Activated naive CD4-positive, alpha-beta T cell treated with anti-CD3 and anti-CD28 coated beads, Interleukin-2, amount 50 U/mL, for 24 hours (primary cell): Measurements from ENCODE around the gene MAPK7.

Experiments used
- H3K27ac Mint-ChIP-seq: one replicate; pipeline ENCODE4 v1.8.0; 2021; ENCODE audit warnings: mild to moderate bottlenecking, mixed read lengths
- H3K27me3 Mint-ChIP-seq: one replicate; pipeline ENCODE4 v1.8.0; 2021; ENCODE audit warnings: mixed read lengths
- H3K36me3 Mint-ChIP-seq: one replicate; pipeline ENCODE4 v1.8.0; 2021; ENCODE audit warnings: mixed read lengths
- H3K4me1 Mint-ChIP-seq: one replicate; pipeline ENCODE4 v1.8.0; 2021; ENCODE audit warnings: mixed read lengths
- H3K4me3 Mint-ChIP-seq: one replicate; pipeline ENCODE4 v1.8.0; 2021; ENCODE audit warnings: mild to moderate bottlenecking, mixed read lengths
- H3K9me3 Mint-ChIP-seq: one replicate; pipeline ENCODE4 v1.8.0; 2021; ENCODE audit warnings: mixed read lengths

Gene MAPK7

GRCh38 chr17:19368229-19368628, 10.1 kb upstream of the MAPK7 start:
- Mint-ChIP-seq H3K9me3 (no peaks in the 10 kb centered on the region), H3K4me1 (peaks cover 34% of the 10 kb centered on the region), H3K36me3 (no peaks in the 10 kb centered on the region), H3K4me3 (no peak overlapping the region), H3K27ac (no peak overlapping the region), H3K27me3 (peaks cover 2% of the 10 kb centered on the region)

GRCh38 chr17:19369107-19369778, 9.1 kb upstream of the MAPK7 start:
- Mint-ChIP-seq H3K27ac (no peak overlapping the region), H3K27me3 (peaks cover 2% of the 10 kb centered on the region), H3K4me3 (no peak overlapping the region), H3K4me1 (peaks cover 34% of the 10 kb centered on the region), H3K9me3 (no peaks in the 10 kb centered on the region), H3K36me3 (no peaks in the 10 kb centered on the region)

DNA sequence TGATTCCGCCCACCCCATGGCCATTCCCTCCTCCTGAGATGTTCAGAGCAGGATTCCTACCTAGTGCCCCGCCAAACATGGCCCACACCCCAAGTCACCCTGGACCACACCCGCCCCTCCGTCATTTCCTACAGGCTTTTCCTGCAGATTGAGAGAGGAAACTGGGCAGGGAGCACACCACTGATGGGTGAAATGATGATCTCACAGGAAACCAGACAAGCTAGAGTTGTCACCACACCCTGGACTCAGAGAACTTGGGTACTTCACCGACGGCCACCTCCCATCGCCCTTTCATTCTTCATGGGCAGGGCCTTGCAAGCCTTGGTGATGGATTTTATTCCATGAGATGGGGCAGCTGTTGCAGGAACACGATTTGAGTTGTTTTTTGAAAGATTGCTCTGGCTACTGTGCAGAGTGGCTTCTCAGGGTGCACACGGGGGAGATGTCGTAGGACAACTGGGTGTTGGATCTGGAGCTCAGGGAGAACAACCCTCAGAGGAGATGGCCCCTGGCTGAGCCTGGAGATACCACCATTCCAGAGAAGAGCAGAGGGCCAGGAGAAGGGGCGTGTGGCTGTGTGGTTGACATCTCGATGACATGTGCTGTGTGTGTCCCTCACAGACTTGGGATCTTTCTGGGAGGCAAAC, 8.3 kb upstream of the MAPK7 start:
- H3K27me3 Mint-ChIP-seq, result peaks cover 2% of the 10 kb centered on the region
- no peaks in the 10 kb centered on the region for H3K36me3 Mint-ChIP-seq
- no peak overlapping the region for H3K27ac Mint-ChIP-seq
- H3K4me3 Mint-ChIP-seq, result peak overlapping the region; percentile 56
- peaks cover 34% of the 10 kb centered on the region for H3K4me1 Mint-ChIP-seq
- H3K9me3 Mint-ChIP-seq, result no peaks in the 10 kb centered on the region

DNA sequence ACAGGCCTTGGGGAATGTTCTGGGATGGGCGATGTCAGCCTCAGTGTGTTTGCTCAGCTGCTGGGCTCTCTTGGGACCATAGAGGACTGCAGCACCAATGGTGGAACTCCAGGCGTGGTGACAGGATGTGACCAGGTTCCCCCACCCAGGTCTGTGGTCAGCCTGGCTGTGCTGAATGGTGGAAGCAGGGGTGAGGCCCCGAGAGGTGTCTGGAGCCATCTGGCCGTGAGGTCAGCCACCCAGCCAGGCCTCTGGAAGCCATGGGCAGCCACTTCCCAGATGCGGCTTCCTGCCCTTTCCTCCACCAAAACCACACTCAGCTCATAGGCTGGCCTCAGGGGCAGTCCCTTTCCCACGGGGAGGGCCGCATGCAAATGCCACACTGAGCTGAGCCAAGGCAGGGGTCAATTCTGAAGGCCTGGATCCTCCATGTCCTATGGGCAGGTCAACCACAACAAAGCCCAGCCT, 7.8 kb upstream of the MAPK7 start:
- Mint-ChIP-seq H3K27ac (no peak overlapping the region), H3K36me3 (no peaks in the 10 kb centered on the region), H3K4me1 (peaks cover 34% of the 10 kb centered on the region), H3K9me3 (no peaks in the 10 kb centered on the region), H3K27me3 (peaks cover 2% of the 10 kb centered on the region), H3K4me3 (peak overlapping the region; percentile 56)

GRCh38 chr17:19371259-19372010, 6.9 kb upstream of the MAPK7 start:
- Mint-ChIP-seq H3K27ac (no peak overlapping the region), H3K4me1 (peaks cover 38% of the 10 kb centered on the region), H3K27me3 (no peaks in the 10 kb centered on the region), H3K36me3 (no peaks in the 10 kb centered on the region), H3K4me3 (peak overlapping the region; percentile 33), H3K9me3 (no peaks in the 10 kb centered on the region)

DNA sequence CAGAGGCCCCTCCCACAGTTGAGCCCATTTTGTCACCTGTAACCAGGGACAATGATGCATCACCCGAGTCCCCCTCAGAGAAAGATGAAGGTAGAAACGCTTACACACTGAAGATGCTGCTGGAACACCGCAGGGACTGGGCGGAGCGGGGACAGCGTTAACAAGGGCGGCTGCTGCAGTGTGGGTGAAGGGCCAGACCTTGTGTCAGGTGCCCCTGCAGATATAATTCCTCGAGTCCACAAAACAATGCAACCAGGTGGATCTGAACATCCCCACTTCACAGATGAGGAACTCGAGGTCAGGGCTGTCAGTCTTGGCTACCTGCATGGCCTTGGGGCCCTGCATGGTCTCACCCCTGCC, 6.3 kb upstream of the MAPK7 start:
- Mint-ChIP-seq H3K27me3 (no peaks in the 10 kb centered on the region), H3K4me1 (peaks cover 42% of the 10 kb centered on the region), H3K36me3 (no peaks in the 10 kb centered on the region), H3K9me3 (no peaks in the 10 kb centered on the region), H3K4me3 (no peak overlapping the region), H3K27ac (no peak overlapping the region)

- Mint-ChIP-seq H3K36me3 (no peaks in the 10 kb centered on the region), H3K27me3 (no peaks in the 10 kb centered on the region), H3K27ac (no peak overlapping the region), H3K4me3 (no peak overlapping the region), H3K4me1 (peaks cover 47% of the 10 kb centered on the region), H3K9me3 (no peaks in the 10 kb centered on the region)
Measured at GRCh38 chr17:19372439-19372838, 5.9 kb upstream of the MAPK7 start.

GRCh38 chr17:19372866-19373504, 5.3 kb upstream of the MAPK7 start:
- H3K4me1 Mint-ChIP-seq, result peaks cover 47% of the 10 kb centered on the region
- H3K9me3 Mint-ChIP-seq, result no peaks in the 10 kb centered on the region
- no peaks in the 10 kb centered on the region for H3K36me3 Mint-ChIP-seq
- no peak overlapping the region for H3K27ac Mint-ChIP-seq
- no peaks in the 10 kb centered on the region for H3K27me3 Mint-ChIP-seq
- no peak overlapping the region for H3K4me3 Mint-ChIP-seq

GRCh38 chr17:19374136-19374535, 4.2 kb upstream of the MAPK7 start:
- no peaks in the 10 kb centered on the region for H3K27me3 Mint-ChIP-seq
- peaks cover 42% of the 10 kb centered on the region for H3K4me1 Mint-ChIP-seq
- H3K9me3 Mint-ChIP-seq, result no peaks in the 10 kb centered on the region
- H3K36me3 Mint-ChIP-seq, result no peaks in the 10 kb centered on the region
- no peak overlapping the region for H3K4me3 Mint-ChIP-seq
- H3K27ac Mint-ChIP-seq, result no peak overlapping the region

DNA sequence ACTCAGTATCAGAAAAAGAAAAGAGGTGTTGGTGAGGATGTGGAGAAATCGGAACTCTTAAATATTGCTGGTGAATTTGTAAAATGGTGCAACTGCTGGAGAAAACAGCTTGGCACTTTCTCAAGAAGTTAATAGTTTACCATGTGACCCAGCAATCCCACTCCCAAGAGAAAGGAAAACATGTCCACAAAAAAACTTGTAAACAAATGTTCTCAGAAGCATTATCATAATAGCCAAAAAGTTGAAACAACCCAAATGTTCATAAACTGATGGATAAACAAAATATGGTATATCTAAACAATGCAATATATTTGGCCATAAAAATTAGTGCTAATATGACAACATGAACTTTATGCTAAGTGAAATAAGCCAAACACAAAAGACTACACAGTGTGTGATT, 2.6 kb upstream of the MAPK7 start:
- Mint-ChIP-seq H3K4me1 (peaks cover 29% of the 10 kb centered on the region), H3K9me3 (no peaks in the 10 kb centered on the region), H3K4me3 (peak overlapping the region; percentile 51), H3K27me3 (no peaks in the 10 kb centered on the region), H3K36me3 (peaks cover 5% of the 10 kb centered on the region), H3K27ac (no peak overlapping the region)

GRCh38 chr17:19376811-19377210, 1.5 kb upstream of the MAPK7 start:
- H3K4me1 Mint-ChIP-seq, result peaks cover 21% of the 10 kb centered on the region
- peaks cover 7% of the 10 kb centered on the region for H3K36me3 Mint-ChIP-seq
- H3K27me3 Mint-ChIP-seq, result no peaks in the 10 kb centered on the region
- peak overlapping the region; percentile 95 for H3K27ac Mint-ChIP-seq
- no peaks in the 10 kb centered on the region for H3K9me3 Mint-ChIP-seq
- H3K4me3 Mint-ChIP-seq, result peak overlapping the region; percentile 96

DNA sequence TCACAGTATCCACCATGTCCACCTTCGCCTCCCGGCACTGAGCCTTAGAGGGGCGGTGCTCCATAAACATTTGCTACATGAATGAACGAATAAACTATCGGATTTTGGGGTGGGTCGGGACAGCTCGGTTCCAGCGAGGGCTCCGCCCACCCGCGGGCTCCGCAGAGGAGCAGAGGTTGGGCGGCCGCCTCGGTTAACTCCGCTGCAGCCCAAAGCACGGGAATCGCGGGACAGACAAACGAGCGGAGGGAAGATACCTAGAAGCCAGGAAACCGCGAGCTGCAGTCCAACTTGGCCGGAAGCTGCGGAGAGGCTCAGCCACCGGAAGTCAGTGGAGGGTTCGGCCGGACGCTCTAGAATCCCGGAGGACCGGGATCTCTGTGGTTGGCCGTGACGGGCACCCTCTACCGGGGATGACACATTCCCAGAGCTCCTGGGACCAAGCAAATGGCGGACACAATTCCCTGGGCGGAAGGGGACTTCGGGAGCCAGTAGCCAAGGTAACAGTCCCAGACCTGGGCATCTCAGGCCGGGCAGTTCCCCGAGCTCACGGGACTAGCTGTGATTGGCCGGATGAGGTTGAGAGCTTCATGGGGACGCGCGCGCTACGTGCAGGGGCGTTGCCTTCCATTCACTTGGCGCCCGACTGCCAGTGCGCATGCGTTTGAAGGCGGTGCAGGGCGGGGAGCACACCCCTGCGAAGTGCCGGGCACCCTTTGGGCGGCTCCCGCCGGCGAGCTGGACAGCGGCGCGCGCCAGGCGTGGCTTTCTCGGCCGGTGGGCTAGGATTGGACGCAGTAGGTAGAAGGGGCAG, 489 bp upstream of the MAPK7 start:
- Mint-ChIP-seq H3K36me3 (peaks cover 7% of the 10 kb centered on the region), H3K9me3 (no peaks in the 10 kb centered on the region), H3K27me3 (no peaks in the 10 kb centered on the region), H3K4me1 (peaks cover 13% of the 10 kb centered on the region), H3K4me3 (peak overlapping the region; percentile 96), H3K27ac (peak overlapping the region; percentile 95)

DNA sequence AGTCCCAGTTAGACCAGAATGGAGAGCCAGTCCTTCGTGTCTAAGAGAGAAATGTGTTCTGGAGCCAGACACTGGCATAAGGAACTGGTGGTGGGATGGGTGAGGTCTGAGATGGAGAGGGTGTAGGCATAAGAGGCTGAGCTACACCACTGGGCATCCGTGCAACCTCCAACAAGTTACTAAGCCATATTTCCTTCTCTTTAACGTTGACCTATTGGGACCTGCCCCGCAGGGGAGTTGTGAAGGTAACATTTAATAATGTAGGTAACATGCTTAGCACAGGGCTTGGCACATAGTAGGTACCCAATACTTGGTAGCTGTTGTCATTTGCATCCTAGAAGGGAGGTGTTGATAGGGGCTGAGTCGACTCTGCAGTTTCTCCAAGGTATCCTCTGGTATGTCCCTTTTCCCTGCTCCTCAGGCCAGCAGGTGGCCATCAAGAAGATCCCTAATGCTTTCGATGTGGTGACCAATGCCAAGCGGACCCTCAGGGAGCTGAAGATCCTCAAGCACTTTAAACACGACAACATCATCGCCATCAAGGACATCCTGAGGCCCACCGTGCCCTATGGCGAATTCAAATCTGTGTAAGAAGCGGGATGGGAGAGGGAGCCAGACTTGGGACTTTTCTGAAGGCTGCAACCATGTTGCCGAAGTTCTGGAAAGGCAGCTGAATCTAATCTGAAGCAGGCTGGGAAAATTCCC, 1.2 kb downstream of the MAPK7 start:
- Mint-ChIP-seq H3K27ac (no peak overlapping the region), H3K4me3 (peak overlapping the region; percentile 96), H3K4me1 (peaks cover 17% of the 10 kb centered on the region), H3K27me3 (no peaks in the 10 kb centered on the region), H3K9me3 (no peaks in the 10 kb centered on the region), H3K36me3 (peaks cover 7% of the 10 kb centered on the region)

DNA sequence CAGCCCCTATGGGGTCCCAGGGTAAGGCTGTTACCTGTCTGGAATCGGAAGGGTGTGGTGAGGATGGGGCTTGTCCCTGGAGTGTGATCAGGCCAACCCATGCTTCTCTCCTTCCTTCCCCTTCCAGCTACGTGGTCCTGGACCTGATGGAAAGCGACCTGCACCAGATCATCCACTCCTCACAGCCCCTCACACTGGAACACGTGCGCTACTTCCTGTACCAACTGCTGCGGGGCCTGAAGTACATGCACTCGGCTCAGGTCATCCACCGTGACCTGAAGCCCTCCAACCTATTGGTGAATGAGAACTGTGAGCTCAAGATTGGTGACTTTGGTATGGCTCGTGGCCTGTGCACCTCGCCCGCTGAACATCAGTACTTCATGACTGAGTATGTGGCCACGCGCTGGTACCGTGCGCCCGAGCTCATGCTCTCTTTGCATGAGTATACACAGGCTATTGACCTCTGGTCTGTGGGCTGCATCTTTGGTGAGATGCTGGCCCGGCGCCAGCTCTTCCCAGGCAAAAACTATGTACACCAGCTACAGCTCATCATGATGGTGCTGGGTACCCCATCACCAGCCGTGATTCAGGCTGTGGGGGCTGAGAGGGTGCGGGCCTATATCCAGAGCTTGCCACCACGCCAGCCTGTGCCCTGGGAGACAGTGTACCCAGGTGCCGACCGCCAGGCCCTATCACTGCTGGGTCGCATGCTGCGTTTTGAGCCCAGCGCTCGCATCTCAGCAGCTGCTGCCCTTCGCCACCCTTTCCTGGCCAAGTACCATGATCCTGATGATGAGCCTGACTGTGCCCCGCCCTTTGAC, 2.4 kb downstream of the MAPK7 start:
- Mint-ChIP-seq H3K36me3 (peaks cover 7% of the 10 kb centered on the region), H3K27ac (no peak overlapping the region), H3K4me3 (peak overlapping the region; percentile 19)

More for the DNA sequence above, 2.4 kb downstream of the MAPK7 start:
- Mint-ChIP-seq H3K9me3 (no peaks in the 10 kb centered on the region), H3K27me3 (no peaks in the 10 kb centered on the region), H3K4me1 (peaks cover 18% of the 10 kb centered on the region)
